Stimulated activated CD8-positive, alpha-beta memory T cell treated with anti-CD3 and anti-CD28 coated beads, Interleukin-7, amount 100 ng/mL, for 4 hours (primary cell): Measurements from ENCODE around the gene ECEL1.
"Not testable (repeated sequence)": the region's sequence is repeated elsewhere in the genome, so short reads cannot be mapped to it uniquely, and the experiment has no call there.

Source experiments
- DNase-seq, 2 donors: peaks; one replicate each; pipeline ENCODE4 v3.0.0-alpha.2; 2020; ENCODE audit warnings: low read depth in 2 of 2

The ECEL1 gene, protein sequence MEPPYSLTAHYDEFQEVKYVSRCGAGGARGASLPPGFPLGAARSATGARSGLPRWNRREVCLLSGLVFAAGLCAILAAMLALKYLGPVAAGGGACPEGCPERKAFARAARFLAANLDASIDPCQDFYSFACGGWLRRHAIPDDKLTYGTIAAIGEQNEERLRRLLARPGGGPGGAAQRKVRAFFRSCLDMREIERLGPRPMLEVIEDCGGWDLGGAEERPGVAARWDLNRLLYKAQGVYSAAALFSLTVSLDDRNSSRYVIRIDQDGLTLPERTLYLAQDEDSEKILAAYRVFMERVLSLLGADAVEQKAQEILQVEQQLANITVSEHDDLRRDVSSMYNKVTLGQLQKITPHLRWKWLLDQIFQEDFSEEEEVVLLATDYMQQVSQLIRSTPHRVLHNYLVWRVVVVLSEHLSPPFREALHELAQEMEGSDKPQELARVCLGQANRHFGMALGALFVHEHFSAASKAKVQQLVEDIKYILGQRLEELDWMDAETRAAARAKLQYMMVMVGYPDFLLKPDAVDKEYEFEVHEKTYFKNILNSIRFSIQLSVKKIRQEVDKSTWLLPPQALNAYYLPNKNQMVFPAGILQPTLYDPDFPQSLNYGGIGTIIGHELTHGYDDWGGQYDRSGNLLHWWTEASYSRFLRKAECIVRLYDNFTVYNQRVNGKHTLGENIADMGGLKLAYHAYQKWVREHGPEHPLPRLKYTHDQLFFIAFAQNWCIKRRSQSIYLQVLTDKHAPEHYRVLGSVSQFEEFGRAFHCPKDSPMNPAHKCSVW

DNA sequence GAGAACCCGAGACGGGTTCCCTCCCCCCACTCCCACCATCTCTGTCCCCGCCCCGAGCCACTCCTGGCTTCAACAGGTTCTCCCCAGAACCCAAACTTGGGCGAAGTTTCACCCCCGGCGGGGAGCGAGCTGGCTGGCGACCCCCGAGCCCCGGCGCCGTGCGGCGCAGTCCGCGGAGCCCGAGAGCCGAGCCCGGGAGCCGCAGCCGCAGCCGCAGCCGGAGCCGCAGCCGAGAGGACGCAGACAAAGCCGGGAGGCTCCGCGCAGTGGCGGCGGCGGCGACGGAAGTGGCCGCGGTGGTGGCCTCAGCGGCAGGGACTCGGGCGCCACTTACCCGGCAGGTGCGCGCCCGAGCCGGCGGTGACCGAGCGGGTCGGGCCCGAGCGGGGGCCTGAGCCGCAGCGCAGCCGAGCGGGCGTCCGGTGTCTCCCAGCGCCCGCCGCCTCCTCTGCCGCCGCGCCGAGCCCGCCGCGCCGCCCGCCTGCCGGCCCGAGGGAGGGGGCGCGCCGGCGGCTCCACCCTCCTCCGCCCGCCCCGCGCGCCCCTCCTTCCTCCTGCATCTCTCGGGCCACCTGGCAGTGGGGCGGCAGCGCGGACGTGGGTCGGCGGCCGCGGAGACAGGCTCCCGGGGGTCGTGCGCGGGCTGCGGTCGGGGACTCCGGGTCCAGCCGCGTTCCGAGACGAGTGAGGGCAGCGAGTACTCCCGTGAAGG lies at the start of gene ECEL1:
ECEL1 (minus strand) TSS at position 450 of the 712 bp plus-strand sequence. CDS start 1,181 bp downstream, outside the sequence.
- DNase-seq, result no peak

DNA sequence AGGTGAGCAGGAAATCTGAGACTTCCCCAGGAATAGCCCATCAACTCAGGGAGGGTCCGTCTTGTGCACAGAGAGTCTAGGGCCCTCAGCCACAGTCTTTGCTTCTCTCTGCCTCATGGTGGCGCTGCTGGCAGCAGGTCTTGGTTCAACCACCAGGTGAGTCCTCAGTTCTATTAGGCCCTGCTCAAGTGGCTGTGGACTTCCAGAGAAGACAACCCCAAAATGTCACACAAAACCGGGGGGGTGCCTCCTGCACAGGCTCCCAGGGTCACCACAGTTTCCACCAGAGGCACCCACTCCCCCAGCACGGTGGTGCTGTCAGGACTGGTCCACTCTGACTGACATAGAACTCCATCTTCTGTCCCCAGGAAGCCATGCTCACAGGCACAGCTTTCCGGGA lies 49.4 kb upstream of the ECEL1 start:
- DNase-seq, result no peak

DNA sequence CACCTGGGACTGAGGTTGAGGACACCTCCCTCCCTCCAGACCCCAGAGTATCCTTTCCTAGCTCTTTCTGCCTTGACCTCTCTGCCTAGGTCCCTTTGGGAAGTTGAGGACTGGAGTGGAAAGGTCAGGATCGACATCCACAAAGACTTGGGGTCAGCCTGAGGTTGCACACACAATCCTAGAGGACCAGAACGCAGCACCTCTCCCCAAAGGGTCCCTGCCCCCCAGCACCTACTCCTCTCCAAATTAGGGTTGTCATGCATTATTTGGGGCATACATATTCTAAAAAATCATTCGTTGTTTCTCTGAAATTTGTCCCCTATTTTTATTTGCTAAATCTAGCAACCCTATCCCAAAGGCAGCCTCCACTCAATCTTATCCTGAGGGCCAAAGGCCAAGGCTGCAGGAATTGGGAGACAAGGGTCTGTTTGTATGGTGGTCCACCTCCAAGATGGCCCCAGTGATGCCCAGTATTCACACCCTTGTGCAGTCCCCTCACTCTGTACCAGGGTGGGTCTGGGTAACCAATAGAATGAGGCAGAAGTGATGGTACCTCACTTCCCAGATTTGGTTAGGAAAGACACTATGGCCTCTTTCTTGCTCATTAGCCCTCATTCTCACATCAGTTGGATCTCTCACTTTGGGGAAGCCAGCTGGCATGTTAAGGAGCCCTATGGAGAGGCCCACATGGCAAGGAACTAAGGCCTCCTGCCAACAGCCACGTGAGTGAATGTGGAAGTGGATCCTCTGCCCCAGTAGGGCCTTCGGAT lies 48.3 kb upstream of the ECEL1 start:
- DNase-seq, result no peak

DNA sequence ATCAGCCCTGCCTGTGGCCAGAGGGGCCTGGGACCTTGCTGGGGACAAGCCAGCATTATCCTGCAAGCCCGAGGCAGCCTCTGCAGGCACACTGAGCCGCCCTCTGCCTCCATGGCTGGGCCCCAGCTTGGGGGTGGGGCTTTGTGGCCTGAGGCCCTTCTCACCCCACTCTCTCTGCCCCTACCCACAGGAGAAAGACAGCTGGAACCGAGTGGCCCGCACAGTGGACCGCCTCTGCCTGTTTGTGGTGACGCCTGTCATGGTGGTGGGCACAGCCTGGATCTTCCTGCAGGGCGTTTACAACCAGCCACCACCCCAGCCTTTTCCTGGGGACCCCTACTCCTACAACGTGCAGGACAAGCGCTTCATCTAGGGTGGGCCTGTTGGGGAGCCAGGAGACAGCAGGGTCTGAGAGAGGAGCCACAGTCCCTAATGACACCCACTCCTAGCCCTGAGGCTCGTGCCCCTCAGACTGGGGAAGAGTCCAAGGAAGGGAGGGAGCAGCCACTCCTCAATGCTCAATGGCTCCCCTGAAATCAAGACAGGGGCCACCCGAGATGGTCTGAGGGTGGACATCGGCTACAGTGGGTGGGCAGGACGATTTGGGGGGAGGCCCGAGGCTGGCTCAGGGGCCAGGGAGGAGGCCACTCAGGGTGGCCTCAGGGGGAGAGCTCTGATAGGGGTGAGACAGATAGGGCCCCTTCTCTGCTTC lies 47.5 kb upstream of the ECEL1 start:
- no peak for DNase-seq

DNA sequence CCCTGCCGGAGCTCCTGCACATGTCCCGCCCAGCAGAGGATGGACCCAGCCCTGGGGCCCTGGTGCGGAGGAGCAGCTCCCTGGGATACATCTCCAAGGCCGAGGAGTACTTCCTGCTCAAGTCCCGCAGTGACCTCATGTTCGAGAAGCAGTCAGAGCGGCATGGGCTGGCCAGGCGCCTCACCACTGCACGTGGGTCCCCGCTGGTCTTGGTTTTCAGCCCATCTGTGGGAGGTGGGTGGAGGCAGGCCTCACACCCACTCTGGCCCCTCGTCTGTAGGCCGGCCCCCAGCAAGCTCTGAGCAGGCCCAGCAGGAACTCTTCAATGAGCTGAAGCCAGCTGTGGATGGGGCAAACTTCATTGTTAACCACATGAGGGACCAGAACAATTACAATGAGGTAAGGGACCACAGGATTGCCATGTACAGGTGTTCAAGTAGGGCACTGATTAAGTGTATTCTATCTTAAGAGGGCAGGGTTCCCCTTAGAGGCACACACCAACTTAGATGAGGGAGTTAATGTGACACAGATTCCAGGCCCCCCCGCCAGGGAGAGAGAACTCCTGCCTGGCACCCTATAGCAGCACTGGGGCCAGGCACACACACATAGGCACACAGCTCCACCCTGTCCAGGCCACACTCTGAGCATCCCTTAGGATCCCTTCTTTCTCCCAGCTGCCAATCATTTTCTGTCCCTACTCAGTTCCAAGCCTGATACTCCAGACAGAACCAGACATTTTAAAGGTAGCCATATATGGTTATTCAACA lies 46.5 kb upstream of the ECEL1 start:
- DNase-seq, result no peak

DNA sequence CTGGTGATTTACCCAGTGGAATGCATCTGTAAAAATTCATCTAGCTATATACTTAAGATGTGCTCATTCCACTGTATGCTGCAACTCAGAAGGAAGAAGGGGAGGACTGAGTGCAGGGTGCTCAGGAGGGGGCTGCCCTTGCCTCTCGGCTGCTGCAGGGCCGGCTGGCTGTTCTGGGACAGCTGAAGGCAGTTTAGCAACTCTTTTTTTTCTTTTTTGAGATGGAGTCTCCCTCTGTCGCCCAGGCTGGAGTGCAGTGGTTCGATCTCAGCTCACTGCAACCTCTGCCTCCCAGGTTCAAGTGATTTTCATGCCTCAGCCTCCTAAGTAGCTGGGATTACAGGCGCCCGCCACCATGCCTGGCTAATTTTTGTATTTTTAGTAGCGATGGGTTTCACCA lies 45.2 kb upstream of the ECEL1 start:
- not testable (repeated sequence) for DNase-seq

DNA sequence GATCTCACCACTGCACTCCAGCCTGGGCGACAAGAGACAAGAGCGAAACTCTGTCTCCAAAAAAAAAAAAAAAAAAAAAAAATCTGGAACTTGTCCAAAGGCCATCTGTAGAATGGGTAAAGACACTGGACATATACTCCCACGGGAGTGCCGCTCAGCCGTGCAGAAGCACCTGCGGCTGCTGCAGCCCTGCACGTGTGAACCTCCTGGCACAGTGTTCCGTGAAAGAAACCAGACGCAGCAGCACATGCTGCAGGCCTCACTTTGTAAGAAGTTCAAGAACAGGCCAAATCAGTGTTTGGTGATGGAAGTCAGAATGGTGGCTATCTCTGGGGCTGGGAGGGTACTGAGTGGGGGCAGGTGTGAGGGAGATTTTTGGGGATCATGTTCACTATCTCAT lies 44.8 kb upstream of the ECEL1 start:
- no peak for DNase-seq

DNA sequence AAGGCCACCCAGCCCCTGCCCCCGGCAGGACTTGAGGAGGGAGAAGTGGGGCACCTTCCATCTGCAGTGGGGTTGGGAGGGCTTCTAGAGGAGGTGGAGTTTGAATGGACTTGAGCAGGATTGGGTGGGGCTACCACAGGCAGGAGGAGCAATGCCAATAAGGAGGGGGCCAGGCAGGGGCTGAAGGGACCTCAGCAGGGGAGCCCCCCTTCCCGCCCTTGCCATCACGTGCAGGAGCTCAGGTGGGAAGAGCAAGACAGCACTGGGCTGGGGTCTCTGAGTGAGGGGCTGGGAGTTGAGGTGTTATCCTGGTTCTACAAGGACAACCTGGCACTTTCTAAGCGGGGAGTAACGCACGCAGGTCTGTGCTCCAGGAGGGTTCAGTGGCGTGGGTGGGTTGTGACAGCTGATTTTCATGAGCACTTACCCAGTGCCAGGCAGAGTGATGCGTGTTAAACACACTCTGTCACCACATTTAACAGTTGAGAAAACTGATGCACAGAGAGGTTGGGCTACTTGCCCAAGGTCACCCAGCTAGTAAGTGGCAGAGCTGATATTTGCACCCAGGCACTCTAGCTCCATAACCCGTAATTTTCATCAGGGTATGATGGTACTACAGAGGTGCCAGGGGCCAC lies 43.1 kb upstream of the ECEL1 start:
- DNase-seq, result no peak

DNA sequence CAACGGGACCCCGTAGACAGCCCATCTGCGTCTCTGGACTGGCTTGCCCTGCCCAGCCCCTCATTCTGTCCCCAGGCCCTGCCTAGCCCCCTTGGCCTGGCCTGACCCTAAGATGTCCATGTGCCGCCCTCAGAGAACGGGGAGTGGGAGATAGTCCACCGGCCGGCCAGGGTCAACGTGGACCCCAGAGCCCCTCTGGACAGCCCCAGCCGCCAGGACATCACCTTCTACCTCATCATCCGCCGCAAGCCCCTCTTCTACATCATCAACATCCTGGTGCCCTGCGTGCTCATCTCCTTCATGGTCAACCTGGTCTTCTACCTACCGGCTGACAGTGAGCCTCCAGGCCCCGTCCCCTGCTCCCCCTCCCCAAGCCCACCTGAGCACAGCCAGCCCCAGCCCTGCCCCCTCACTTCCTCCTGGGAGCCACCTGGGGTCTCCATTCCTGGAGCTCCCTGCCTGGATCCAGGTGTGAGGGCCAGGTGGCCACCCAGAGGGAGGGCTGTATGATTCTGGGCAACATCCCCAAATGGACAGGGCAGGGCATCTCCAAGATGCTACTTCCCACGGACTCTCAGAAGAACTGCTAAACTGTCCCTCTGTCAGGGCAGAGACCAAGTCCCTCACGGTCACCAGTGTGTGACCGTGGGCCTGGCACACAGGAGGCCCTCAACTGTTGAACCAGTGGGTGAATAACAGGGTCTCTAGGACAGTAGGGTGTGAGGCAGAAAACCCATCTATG lies 42.3 kb upstream of the ECEL1 start:
- DNase-seq, result no peak

DNA sequence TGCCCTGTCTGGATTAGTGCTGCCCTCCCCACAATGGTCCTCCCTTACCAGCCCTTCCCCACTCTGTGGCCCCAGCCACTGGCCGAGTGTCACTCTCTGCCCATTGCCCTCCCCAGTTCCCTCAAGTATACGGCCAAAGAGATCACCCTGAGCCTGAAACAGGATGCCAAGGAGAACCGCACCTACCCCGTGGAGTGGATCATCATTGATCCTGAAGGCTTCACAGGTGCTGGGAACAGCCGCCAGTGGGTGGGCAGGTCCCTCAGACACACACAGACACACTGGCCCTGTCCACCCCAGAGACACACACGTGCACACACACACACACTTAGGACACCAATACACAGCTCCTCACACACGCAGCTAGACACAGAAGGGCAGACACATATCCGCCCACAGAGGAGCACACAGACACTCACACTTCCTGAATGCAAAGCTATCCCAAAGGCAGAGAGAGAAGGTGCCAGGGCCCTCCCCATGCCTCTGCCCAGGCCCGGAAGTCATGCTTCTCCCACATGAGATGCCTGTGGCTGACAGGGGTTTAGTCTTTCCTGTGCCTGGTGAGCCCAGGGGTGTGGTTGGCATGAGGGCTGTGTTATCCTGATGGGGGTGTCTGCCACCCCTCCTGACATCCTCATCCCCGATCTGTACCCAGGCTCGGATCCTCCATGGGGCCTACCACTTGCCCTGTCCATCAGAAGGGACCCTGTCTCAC lies 41.3 kb upstream of the ECEL1 start:
- DNase-seq, result no peak

DNA sequence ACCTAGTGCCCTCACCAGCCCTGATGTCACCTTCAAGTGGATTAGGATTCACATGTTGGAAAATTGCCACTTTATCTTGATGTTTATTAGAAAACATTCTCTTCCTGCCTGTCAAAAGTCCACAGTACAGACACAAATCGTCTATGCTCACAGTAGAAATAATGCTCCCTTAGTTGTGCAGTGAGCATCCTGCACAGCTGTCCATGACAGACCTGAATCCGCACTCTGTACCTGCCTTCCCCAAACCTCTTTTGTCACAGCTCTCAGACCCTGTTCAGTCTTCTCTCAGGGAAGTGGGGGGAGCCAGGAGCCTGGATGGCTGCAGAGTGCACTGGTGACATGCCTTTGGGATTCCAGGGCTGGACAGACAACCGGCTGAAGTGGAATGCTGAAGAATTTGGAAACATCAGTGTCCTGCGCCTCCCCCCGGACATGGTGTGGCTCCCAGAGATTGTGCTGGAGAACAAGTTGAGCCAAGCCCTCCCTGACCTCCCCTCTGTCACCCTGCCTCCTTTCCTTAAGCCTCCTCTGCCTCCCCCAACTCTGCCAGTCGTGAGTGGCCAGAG lies 40.4 kb upstream of the ECEL1 start:
- no peak for DNase-seq

DNA sequence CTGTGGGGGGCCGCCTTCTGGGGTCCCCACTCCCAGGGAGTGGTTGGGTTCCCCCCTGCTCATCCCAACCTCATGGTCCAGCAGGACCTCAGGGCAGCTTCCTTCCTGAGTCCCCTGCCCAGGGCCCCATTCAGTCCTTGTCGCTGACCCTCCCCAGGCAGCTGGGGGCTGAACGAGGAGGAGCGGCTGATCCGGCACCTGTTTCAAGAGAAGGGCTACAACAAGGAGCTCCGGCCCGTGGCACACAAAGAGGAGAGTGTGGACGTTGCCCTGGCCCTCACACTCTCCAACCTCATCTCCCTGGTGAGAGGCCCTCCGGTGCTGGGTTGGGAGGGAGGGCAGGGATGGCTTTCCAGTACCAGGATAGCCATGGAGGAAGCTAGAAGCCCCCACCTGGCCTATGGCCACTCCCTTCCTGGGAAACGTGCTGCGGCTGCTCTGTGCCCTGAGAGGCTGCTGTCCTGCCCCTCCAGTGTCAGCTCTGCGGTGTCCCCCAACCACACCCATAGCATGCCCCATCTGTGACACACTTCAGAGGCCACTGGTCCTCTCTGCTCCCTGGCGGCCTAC lies 38.8 kb upstream of the ECEL1 start:
- DNase-seq, result no peak

DNA sequence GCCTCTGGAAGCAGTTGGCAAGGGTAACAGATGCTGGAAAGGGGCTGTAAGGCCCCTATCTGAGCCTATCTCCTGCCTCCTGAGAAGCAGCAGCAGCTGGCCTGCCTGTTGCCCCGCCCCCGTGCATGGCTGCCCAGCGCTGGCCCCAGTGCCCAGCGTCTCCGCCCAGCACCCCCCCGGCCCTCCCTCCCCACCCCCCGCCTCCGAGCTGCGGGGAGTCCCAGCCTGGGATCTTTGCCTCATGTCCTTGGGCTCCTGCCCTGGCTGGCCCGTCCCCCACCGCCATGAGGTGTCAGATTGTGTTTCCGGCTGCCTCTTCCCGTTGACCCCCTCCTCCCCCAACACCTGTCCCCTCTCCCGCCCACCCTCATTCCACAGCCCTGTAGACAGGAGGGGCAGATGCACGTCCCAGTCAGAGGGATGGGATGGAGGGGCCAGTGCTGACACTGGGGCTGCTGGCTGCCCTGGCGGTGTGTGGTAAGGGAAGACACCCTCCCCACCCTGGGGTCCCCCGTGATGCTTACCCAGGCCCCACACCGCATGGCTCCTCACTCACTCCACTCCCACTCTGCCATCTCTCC lies 38.2 kb upstream of the ECEL1 start, which contains the start of gene CHRND:
CHRND (plus strand) TSS at position 370 of the 581 bp plus-strand sequence; CDS start at position 426, 56 bp downstream.
- DNase-seq, result no peak

DNA sequence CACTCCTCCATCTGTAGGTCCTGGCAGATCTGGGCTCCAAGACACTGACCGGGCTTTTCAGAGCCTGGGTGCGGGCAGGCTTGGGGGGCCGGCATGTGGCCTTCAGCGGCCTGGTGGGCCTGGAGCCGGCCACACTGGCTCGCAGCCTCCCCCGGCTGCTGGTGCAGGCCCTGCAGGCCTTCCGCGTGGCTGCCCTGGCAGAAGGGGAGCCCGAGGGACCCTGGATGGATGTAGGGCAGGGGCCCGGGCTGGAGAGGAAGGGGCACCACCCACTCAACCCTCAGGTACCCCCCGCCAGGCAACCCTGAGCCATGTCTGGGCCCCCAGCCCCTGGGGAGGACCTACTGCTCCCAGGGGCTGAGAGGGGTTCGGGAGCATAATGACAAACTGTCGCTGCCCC lies 37.6 kb upstream of the ECEL1 start:
- no peak for DNase-seq

DNA sequence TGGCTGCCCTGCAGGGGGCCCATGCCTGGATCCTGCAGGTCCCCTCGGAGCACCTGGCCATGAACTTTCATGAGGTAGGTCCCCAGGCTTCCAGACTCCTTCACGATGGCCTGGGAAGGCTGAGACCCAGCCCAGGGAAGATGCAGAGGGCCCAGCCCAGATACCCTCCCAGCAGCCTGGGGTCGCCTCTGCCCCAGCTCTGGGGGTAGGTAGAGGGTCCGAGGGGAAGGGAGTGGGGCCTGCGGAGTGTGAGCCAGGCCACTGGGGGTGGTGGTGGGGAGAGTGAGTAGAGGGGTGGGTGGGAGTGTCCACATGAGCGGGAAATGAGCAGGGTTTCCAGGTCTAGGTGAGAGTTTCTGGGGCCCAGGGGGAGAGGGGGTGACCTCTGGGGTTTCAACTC lies 37.1 kb upstream of the ECEL1 start:
- DNase-seq, result no peak

DNA sequence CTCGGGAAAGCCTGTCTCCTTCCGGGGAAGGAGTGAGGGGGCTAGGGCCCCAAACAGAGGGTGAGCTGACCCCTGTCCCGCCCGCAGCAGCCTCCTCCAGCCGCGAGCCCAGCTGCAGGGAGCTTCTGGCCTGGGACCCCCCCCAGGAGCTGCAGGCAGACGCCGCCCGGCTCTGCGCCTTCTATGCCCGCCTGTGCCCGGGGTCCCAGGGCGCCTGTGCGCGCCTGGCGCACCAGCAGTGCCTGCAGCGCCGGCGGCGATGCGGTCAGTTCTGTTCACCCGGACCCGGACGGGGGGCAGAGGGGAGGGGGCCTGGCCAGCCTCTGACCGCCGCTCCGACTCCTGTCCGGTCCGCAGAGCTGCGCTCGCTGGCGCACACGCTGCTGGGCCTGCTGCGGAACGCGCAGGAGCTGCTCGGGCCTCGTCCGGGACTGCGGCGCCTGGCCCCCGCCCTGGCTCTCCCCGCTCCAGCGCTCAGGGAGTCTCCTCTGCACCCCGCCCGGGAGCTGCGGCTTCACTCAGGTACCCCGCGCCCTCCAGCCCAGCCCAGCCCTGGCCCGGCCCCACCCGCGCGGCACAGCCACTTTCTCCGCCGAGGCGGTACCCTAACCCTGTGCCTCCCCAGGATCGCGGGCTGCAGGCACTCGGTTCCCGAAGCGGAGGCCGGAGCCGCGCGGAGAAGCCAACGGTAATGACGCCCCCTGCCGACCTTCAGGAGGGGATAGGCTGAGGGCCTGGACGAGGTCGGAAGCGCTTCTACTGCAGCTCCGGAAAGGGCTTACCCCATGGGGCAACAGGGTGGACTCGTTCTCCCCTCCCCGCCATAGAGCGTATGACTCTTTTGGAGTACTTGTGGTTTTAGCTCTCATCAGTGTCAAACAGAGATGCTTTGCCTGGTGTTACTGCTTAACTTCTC lies 36.3 kb upstream of the ECEL1 start:
- DNase-seq, result no peak
